HepG2 (cell line): ENCODE results near the gene ANKRD52. TPM values are rescaled to one million over a fixed set of nuclear protein-coding genes. Genes with fewer than 3 reads are reported as not detected.

Source experiments
- ATF6 ChIP-seq: sonication (generic); formaldehyde crosslinking; conservative IDR thresholded peaks from 2 replicates; pipeline ENCODE4 v1.4.0; 2020; ENCODE audit warnings: missing genetic modification reagents
- CSRNP2 ChIP-seq: sonication (generic); formaldehyde crosslinking; conservative IDR thresholded peaks from 2 replicates; pipeline ENCODE4 v1.8.0; 2022; ENCODE audit warnings: low read depth, missing genetic modification reagents
- GABPA ChIP-seq, 2 experiments: IDR thresholded peaks; 2 replicates each; pipeline ENCODE4 v1.6.1; 2011 to 2016; ENCODE audit warnings: low read depth in 2 of 2, low read length in 1 of 2, missing biosample characterization in 1 of 2, missing genetic modification characterization in 1 of 2
- KAT7 ChIP-seq: IDR thresholded peaks from 2 replicates; pipeline ENCODE4 v1.6.1; 2018; ENCODE audit warnings: borderline replicate concordance, missing compliant biosample characterization
- NFKB2 ChIP-seq: sonication (generic); formaldehyde crosslinking; IDR thresholded peaks from 2 replicates; pipeline ENCODE4 v1.4.0; 2020; ENCODE audit warnings: missing genetic modification reagents, borderline replicate concordance
- RBM39 ChIP-seq: fragments of 200-400 bp; formaldehyde crosslinking; IDR thresholded peaks from one replicate; pipeline ENCODE4 v1.6.1; 2018; ENCODE audit warnings: antibody characterized with exemption, mild to moderate bottlenecking, low read depth, low read length; ENCODE audit not compliant: poor library complexity, severe bottlenecking
- ZNF414 ChIP-seq: sonication (generic); formaldehyde crosslinking; IDR thresholded peaks from 2 replicates; pipeline ENCODE4 v1.5.0; 2020; ENCODE audit warnings: missing genetic modification reagents
- ZNF7 ChIP-seq: IDR thresholded peaks from 2 replicates; pipeline ENCODE4 v1.6.1; 2016; ENCODE audit warnings: missing biosample characterization, missing genetic modification reagents
- polyA plus RNA-seq, 8 experiments: library from polyadenylated mRNA; depleted of rRNA in 3 of 8; stranded (reverse) in 7 of 8; unstranded in 1 of 8; fragments of >200 nt; fragmentation: Illumina TruSeq in 4 of 8; extraction: Trizol in 4 of 8; gene quantifications; 2 replicates each; pipeline versions ENCODE4 v1.2.1 to v1.2.3, GENCODE V29; 2011 to 2016; ENCODE audit warnings: low read depth in 4 of 8, missing spikeins in 1 of 8, mixed read lengths in 1 of 8; ENCODE audit not compliant: insufficient read depth in 1 of 8
- total RNA-seq, 5 experiments: library from RNA; depleted of rRNA; stranded (reverse); fragments of >200 nt; fragmentation: Illumina TruSeq; extraction: Trizol; gene quantifications; 2 replicates each; pipeline ENCODE4 v1.2.3, GENCODE V29; 2016; ENCODE audit warnings: low read depth in 1 of 5
- TF ChIP-seq, protein P1 (sequence below): sonication (generic); formaldehyde crosslinking; IDR thresholded peaks from one replicate; pipeline ENCODE4 v1.5.1; 2020; ENCODE audit warnings: mild to moderate bottlenecking, missing genetic modification reagents; ENCODE audit errors: not compliant biosample characterization
- TF ChIP-seq, protein P2 (sequence below): IDR thresholded peaks from 2 replicates; pipeline ENCODE4 v1.6.1; 2012; ENCODE audit warnings: low read length, improper control_type of control experiment

ANKRD52 gene
- total and polyA plus RNA-seq, 2 of the 13 experiments (the other 11 are each of a cell fraction or from before 2014, with no cell fraction given), result 7.8 to 9.2 TPM

DNA sequence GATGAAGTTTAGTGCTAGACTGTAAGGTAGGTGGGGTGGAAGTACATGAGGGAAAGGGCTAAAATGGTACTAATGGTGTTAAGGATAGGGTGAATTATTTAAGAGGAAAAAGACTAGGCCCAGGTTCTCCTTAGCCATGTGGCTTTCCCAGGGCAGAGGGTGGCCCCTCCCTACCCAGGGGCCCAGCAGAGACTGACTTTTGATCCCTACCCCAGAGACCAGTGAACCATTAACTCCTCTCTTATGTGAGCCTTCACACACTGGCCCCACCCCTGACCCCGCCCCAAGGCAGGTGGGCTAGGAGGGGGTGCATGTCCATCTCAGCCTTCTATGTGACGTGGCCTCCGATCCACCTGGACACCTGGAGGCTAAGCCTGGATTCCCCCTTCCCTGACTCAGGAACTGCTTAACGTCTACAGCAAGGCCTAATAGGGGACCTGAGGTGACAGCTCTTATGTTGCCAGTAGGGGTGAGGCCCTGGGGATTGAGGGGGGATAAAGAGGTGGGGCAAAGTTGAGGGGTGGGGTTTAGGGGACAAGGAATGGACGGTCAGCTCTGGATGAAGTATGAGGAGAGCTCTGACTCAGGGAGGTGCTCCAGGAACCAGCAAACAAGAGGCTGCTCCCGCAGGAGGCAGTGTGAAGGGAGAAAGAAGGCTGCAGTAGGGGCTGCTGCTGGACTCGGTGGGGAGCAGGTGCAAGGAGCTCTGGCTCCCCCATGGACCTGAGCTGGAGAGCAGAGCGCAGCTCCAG is 27.6 kb downstream of the ANKRD52 start (continued):
- TF ChIP-seq, protein P1, sequence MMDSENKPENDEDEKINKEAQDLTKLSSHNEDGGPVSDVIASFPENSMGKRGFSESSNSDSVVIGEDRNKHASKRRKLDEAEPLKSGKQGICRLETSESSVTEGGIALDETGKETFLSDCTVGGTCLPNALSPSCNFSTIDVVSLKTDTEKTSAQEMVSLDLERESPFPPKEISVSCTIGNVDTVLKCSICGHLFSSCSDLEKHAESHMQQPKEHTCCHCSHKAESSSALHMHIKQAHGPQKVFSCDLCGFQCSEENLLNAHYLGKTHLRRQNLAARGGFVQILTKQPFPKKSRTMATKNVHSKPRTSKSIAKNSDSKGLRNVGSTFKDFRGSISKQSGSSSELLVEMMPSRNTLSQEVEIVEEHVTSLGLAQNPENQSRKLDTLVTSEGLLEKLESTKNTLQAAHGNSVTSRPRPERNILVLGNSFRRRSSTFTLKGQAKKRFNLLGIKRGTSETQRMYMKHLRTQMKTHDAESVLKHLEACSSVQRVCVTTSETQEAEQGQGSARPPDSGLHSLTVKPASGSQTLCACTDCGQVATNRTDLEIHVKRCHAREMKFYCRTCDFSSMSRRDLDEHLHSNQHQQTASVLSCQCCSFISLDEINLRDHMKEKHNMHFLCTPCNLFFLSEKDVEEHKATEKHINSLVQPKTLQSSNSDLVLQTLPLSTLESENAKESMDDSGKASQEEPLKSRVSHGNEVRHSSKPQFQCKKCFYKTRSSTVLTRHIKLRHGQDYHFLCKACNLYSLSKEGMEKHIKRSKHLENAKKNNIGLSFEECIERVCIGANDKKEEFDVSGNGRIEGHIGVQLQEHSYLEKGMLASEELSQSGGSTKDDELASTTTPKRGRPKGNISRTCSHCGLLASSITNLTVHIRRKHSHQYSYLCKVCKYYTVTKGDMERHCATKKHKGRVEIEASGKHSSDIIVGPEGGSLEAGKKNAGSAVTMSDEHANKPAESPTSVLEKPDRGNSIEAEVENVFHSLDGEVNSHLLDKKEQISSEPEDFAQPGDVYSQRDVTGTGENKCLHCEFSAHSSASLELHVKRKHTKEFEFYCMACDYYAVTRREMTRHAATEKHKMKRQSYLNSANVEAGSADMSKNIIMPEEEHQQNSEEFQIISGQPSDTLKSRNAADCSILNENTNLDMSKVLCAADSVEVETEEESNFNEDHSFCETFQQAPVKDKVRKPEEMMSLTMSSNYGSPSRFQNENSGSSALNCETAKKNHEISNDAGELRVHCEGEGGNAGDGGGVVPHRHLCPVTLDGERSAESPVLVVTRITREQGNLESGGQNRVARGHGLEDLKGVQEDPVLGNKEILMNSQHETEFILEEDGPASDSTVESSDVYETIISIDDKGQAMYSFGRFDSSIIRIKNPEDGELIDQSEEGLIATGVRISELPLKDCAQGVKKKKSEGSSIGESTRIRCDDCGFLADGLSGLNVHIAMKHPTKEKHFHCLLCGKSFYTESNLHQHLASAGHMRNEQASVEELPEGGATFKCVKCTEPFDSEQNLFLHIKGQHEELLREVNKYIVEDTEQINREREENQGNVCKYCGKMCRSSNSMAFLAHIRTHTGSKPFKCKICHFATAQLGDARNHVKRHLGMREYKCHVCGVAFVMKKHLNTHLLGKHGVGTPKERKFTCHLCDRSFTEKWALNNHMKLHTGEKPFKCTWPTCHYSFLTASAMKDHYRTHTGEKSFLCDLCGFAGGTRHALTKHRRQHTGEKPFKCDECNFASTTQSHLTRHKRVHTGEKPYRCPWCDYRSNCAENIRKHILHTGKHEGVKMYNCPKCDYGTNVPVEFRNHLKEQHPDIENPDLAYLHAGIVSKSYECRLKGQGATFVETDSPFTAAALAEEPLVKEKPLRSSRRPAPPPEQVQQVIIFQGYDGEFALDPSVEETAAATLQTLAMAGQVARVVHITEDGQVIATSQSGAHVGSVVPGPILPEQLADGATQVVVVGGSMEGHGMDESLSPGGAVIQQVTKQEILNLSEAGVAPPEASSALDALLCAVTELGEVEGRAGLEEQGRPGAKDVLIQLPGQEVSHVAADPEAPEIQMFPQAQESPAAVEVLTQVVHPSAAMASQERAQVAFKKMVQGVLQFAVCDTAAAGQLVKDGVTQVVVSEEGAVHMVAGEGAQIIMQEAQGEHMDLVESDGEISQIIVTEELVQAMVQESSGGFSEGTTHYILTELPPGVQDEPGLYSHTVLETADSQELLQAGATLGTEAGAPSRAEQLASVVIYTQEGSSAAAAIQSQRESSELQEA (CRISPR knock-in tag), result peak; percentile 43
- no peak for TF ChIP-seq RBM39
- TF ChIP-seq, protein P2, sequence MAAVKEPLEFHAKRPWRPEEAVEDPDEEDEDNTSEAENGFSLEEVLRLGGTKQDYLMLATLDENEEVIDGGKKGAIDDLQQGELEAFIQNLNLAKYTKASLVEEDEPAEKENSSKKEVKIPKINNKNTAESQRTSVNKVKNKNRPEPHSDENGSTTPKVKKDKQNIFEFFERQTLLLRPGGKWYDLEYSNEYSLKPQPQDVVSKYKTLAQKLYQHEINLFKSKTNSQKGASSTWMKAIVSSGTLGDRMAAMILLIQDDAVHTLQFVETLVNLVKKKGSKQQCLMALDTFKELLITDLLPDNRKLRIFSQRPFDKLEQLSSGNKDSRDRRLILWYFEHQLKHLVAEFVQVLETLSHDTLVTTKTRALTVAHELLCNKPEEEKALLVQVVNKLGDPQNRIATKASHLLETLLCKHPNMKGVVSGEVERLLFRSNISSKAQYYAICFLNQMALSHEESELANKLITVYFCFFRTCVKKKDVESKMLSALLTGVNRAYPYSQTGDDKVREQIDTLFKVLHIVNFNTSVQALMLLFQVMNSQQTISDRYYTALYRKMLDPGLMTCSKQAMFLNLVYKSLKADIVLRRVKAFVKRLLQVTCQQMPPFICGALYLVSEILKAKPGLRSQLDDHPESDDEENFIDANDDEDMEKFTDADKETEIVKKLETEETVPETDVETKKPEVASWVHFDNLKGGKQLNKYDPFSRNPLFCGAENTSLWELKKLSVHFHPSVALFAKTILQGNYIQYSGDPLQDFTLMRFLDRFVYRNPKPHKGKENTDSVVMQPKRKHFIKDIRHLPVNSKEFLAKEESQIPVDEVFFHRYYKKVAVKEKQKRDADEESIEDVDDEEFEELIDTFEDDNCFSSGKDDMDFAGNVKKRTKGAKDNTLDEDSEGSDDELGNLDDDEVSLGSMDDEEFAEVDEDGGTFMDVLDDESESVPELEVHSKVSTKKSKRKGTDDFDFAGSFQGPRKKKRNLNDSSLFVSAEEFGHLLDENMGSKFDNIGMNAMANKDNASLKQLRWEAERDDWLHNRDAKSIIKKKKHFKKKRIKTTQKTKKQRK, result no peak
- peak; percentile 7; the same call in 1 of the 2 replicates for TF ChIP-seq KAT7
- TF ChIP-seq ZNF7, result no peak
- TF ChIP-seq CSRNP2, result no peak
- 0 out of 2 replicates have a peak, but pooled peaks have one; percentile 73 for TF ChIP-seq ZNF414 (CRISPR knock-in tag)
- no peak for TF ChIP-seq GABPA (IDR thresholded peaks at IDR 0.05; ENCODE audit: low read depth, low read length)
- peak; percentile 35; the same call in 1 of the 2 replicates for TF ChIP-seq GABPA (CRISPR knock-in tag; IDR thresholded peaks at IDR 0.05; ENCODE audit: low read depth)
- 0 out of 2 replicates have a peak, but pooled peaks have one; percentile 39 for TF ChIP-seq ATF6
- no peak for TF ChIP-seq NFKB2
